ENCODE results near the gene MAP2K5.

The MAP2K5 gene

GRCh38 chr15:67836134-67836455, 293.6 kb downstream of the MAP2K5 start:
- no peak overlapping the region; the same call in 1 of the 2 replicates for H3K27ac ChIP-seq
- TF ChIP-seq CTCF (conservative IDR thresholded peaks at IDR 0.05): no peak

- H3K27ac ChIP-seq: no peak overlapping the region; the same call in 1 of the 2 replicates
- TF ChIP-seq CTCF (conservative IDR thresholded peaks at IDR 0.05): peak; percentile 88
Observed at GRCh38 chr15:67836477-67836876, 294.0 kb downstream of the MAP2K5 start.

- H3K27ac ChIP-seq: no peak overlapping the region
- no peak for TF ChIP-seq CTCF (conservative IDR thresholded peaks at IDR 0.05)
Observed at GRCh38 chr15:67836955-67837354, 294.5 kb downstream of the MAP2K5 start.

GRCh38 chr15:67838789-67839332, 296.4 kb downstream of the MAP2K5 start:
- TF ChIP-seq CTCF (conservative IDR thresholded peaks at IDR 0.05): peak; percentile 33; the same call in 1 of the 2 replicates

GRCh38 chr15:67839499-67839928, 297.0 kb downstream of the MAP2K5 start:
- peak overlapping the region; percentile 91 for H3K27ac ChIP-seq
- no peak for TF ChIP-seq CTCF (conservative IDR thresholded peaks at IDR 0.05)

More at GRCh38 chr15:67838789-67839332, 296.4 kb downstream of the MAP2K5 start:
- H3K27ac ChIP-seq: peak overlapping the region; percentile 91

- TF ChIP-seq CTCF (conservative IDR thresholded peaks at IDR 0.05): no peak
Observed at GRCh38 chr15:67839929-67840748, 297.6 kb downstream of the MAP2K5 start, which contains the start of gene RNU6-1. RNU6-1 (minus strand) TSS chr15:67840045.

GRCh38 chr15:67840749-67841512, 298.4 kb downstream of the MAP2K5 start:
- peak overlapping the region; percentile 91 for H3K27ac ChIP-seq
- TF ChIP-seq CTCF (conservative IDR thresholded peaks at IDR 0.05): 0 out of 2 replicates have a peak, but pooled peaks have one; percentile 11

More at GRCh38 chr15:67839929-67840748, 297.6 kb downstream of the MAP2K5 start, which contains the start of gene RNU6-1:
- peak within 1 kb of the TSS; percentile 91 for H3K27ac ChIP-seq
